AG09319 (cell line): ENCODE measurements around the gene KIAA1328.

Source experiments
- DNase-seq: peaks from one replicate; pipeline ENCODE4 v3.0.0-alpha.2; 2010; ENCODE audit warnings: low read depth; ENCODE audit errors: extremely low read depth
- CTCF ChIP-seq: IDR thresholded peaks from 2 replicates; pipeline ENCODE4 v1.5.1; 2011; ENCODE audit warnings: low read depth, mild to moderate bottlenecking, inconsistent platforms, low read length, moderate library complexity

The KIAA1328 gene

GRCh38 chr18:37254236-37254754, 425.4 kb downstream of the KIAA1328 start:
- no peak for TF ChIP-seq CTCF
- DNase-seq = no peak

GRCh38 chr18:37254973-37255372, 426.0 kb downstream of the KIAA1328 start:
- no peak for TF ChIP-seq CTCF
- DNase-seq = no peak

- no peak for TF ChIP-seq CTCF
- DNase-seq = no peak
These were observed 429.2 kb downstream of the KIAA1328 start for GRCh38 chr18:37258131-37258530.

GRCh38 chr18:37258819-37259218, 429.9 kb downstream of the KIAA1328 start:
- no peak for TF ChIP-seq CTCF
- DNase-seq = no peak

- no peak for DNase-seq
- no peak for TF ChIP-seq CTCF
These were observed 430.8 kb downstream of the KIAA1328 start for GRCh38 chr18:37259711-37260110.

GRCh38 chr18:37260367-37261093, 431.6 kb downstream of the KIAA1328 start:
- DNase-seq = no peak
- TF ChIP-seq CTCF = no peak

GRCh38 chr18:37261246-37261840, 432.4 kb downstream of the KIAA1328 start:
- DNase-seq = no peak
- no peak for TF ChIP-seq CTCF
